IMR-90 (cell line): Measurements from ENCODE around the gene DCP2. TPM values are rescaled to one million over a fixed set of nuclear protein-coding genes. Genes with fewer than 3 reads are reported as not detected.

Experiments used
- ATAC-seq: fragments of 200-7000 bp; cut with Tn5 transposase; 2 replicates; pipeline ENCODE4 v1.9.1; 2020; ENCODE audit warnings: low read depth, mild to moderate bottlenecking, moderate library complexity
- BruUV-seq: library from RNA; stranded (reverse); fragments of 400-500 nt; replicated peaks from 2 replicates; lab custom pipeline; 2021; lab: Mats Ljungman, UMichigan
- CTCF ChIA-PET: fragments of 300-600 bp; formaldehyde crosslinking; extraction: SDS; loops from one replicate; lab custom pipeline; 2021; ENCODE audit warnings: antibody characterized with exemption; lab: Yijun Ruan, JAX
- POLR2A ChIA-PET: fragments of 300-600 bp; sonication (Branson Sonifier 250); formaldehyde crosslinking; loops from one replicate; lab custom pipeline; 2022; ENCODE audit warnings: antibody characterized with exemption; ENCODE audit not compliant: unreplicated experiment; lab: Charles Lee
- DNase-seq: peaks from one replicate; pipeline ENCODE4 v3.0.0; 2013
- H2AFZ ChIP-seq: replicated peaks from 2 replicates; pipeline ENCODE3; 2013; ENCODE audit warnings: low read length, mild to moderate bottlenecking; ENCODE audit not compliant: poor library complexity
- H2AK5ac ChIP-seq: 2 replicates; pipeline ENCODE4 v1.6.1; 2013; ENCODE audit warnings: low read depth, low read length, inconsistent platforms
- H2AK9ac ChIP-seq: replicated peaks from 2 replicates; pipeline ENCODE3; 2013; ENCODE audit warnings: mild to moderate bottlenecking, low read depth, low read length, moderate library complexity; ENCODE audit not compliant: poor library complexity
- H2BK120ac ChIP-seq: 2 replicates; pipeline ENCODE4 v1.6.1; 2013; ENCODE audit warnings: low read depth, low read length, inconsistent platforms
- H2BK15ac ChIP-seq: 3 replicates; pipeline ENCODE4 v1.6.1; 2013; ENCODE audit warnings: low read depth, low read length, inconsistent platforms
- H2BK20ac ChIP-seq: 2 replicates; pipeline ENCODE4 v1.6.1; 2013; ENCODE audit warnings: low read depth, mild to moderate bottlenecking, inconsistent platforms, low read length, moderate library complexity
- H2BK5ac ChIP-seq: 2 replicates; pipeline ENCODE4 v1.6.1; 2013; ENCODE audit warnings: mild to moderate bottlenecking, low read depth, low read length, inconsistent platforms; ENCODE audit not compliant: poor library complexity, severe bottlenecking
- H3K14ac ChIP-seq: replicated peaks from 2 replicates; pipeline ENCODE4 v1.6.1; 2013; ENCODE audit warnings: low read depth, low read length, inconsistent platforms
- H3K18ac ChIP-seq: 2 replicates; pipeline ENCODE4 v1.6.1; 2013; ENCODE audit warnings: low read depth, low read length, control low read depth
- H3K23ac ChIP-seq: 2 replicates; pipeline ENCODE4 v1.6.1; 2013; ENCODE audit warnings: low read depth, low read length, inconsistent platforms
- H3K27ac ChIP-seq: 2 replicates; pipeline ENCODE4 v1.5.1; 2013; ENCODE audit warnings: mild to moderate bottlenecking, control low read depth, low read length; ENCODE audit not compliant: insufficient read depth
- H3K27me3 ChIP-seq: 2 replicates; pipeline ENCODE4 v1.6.1; 2013; ENCODE audit warnings: low read length; ENCODE audit not compliant: control insufficient read depth, insufficient read depth
- H3K36me3 ChIP-seq: 2 replicates; pipeline ENCODE4 v1.6.1; 2013; ENCODE audit warnings: low read length, mixed read lengths; ENCODE audit not compliant: control insufficient read depth, insufficient read depth
- H3K4ac ChIP-seq: 2 replicates; pipeline ENCODE4 v1.6.1; 2013; ENCODE audit warnings: low read depth, low read length, inconsistent platforms
- H3K4me1 ChIP-seq: 2 replicates; pipeline ENCODE4 v1.6.1; 2013; ENCODE audit warnings: low read length, mixed read lengths; ENCODE audit not compliant: control insufficient read depth, insufficient read depth
- H3K4me2 ChIP-seq: 2 replicates; pipeline ENCODE4 v1.6.1; 2013; ENCODE audit warnings: low read depth, mild to moderate bottlenecking, control low read depth, low read length, moderate library complexity
- H3K4me3 ChIP-seq: 2 replicates; pipeline ENCODE4 v1.5.1; 2013; ENCODE audit warnings: low read depth, mild to moderate bottlenecking, control low read depth, low read length, moderate library complexity; ENCODE audit not compliant: insufficient read depth
- H3K56ac ChIP-seq: 2 replicates; pipeline ENCODE4 v1.6.1; 2013; ENCODE audit warnings: low read length, inconsistent platforms; ENCODE audit not compliant: insufficient read depth; ENCODE audit errors: extremely low read depth
- H3K79me1 ChIP-seq, 2 experiments: 2 replicates each; pipeline ENCODE4 v1.6.1; 2013; ENCODE audit warnings: low read length in 2 of 2, inconsistent platforms in 1 of 2, low read depth in 1 of 2
- H3K9ac ChIP-seq: 2 replicates; pipeline ENCODE4 v1.6.1; 2013; ENCODE audit warnings: low read depth, low read length, control low read depth
- H3K9me1 ChIP-seq: 2 replicates; pipeline ENCODE4 v1.6.1; 2013; ENCODE audit warnings: low read length, inconsistent platforms; ENCODE audit not compliant: insufficient read depth
- H3K9me3 ChIP-seq: 2 replicates; pipeline ENCODE4 v1.6.1; 2013; ENCODE audit warnings: low read length; ENCODE audit not compliant: control insufficient read depth, insufficient read depth
- H4K20me1 ChIP-seq: 2 replicates; pipeline ENCODE4 v1.6.1; 2013; ENCODE audit warnings: low read length, inconsistent platforms; ENCODE audit not compliant: insufficient read depth
- H4K5ac ChIP-seq: 2 replicates; pipeline ENCODE4 v1.6.1; 2013; ENCODE audit warnings: mild to moderate bottlenecking, low read depth, low read length, control low read depth
- H4K8ac ChIP-seq, 2 experiments: 2 replicates each; pipeline ENCODE4 v1.6.1; 2013; ENCODE audit warnings: low read depth in 2 of 2, low read length in 2 of 2, control low read depth in 1 of 2, inconsistent platforms in 1 of 2
- H4K91ac ChIP-seq: 2 replicates; pipeline ENCODE4 v1.6.1; 2013; ENCODE audit warnings: low read depth, low read length, inconsistent platforms; ENCODE audit not compliant: insufficient read depth
- BHLHE40 ChIP-seq: fragments of 150-350 bp; IDR thresholded peaks from 2 replicates; pipeline ENCODE4 v1.6.1; 2016; ENCODE audit warnings: mild to moderate bottlenecking, low read depth, low read length
- CEBPB ChIP-seq: IDR thresholded peaks from 2 replicates; pipeline ENCODE4 v1.6.1; 2012; ENCODE audit warnings: low read depth, low read length, improper control_type of control experiment
- CHD1 ChIP-seq: IDR thresholded peaks from 2 replicates; pipeline ENCODE4 v1.6.1; 2012; ENCODE audit warnings: low read depth, low read length, improper control_type of control experiment
- ELK1 ChIP-seq: fragments of 150-350 bp; IDR thresholded peaks from 2 replicates; pipeline ENCODE4 v1.6.1; 2016; ENCODE audit warnings: low read depth, mild to moderate bottlenecking, low read length, moderate library complexity, borderline replicate concordance
- FOS ChIP-seq: fragments of 150-350 bp; IDR thresholded peaks from 2 replicates; pipeline ENCODE4 v1.6.1; 2016; ENCODE audit warnings: low read depth, low read length
- MAFK ChIP-seq: IDR thresholded peaks from 2 replicates; pipeline ENCODE4 v1.6.1; 2012; ENCODE audit warnings: low read depth, low read length, improper control_type of control experiment
- MAZ ChIP-seq: IDR thresholded peaks from 2 replicates; pipeline ENCODE4 v1.6.1; 2012; ENCODE audit warnings: low read depth, mild to moderate bottlenecking, low read length, improper control_type of control experiment, moderate library complexity, borderline replicate concordance
- MXI1 ChIP-seq: IDR thresholded peaks from 2 replicates; pipeline ENCODE4 v1.6.1; 2012; ENCODE audit warnings: low read depth, mild to moderate bottlenecking, low read length, moderate library complexity, borderline replicate concordance
- POLR2A ChIP-seq: IDR thresholded peaks from 2 replicates; pipeline ENCODE4 v1.6.1; 2012; ENCODE audit warnings: mild to moderate bottlenecking, low read depth, low read length
- RAD21 ChIP-seq: IDR thresholded peaks from 2 replicates; pipeline ENCODE4 v1.6.1; 2012; ENCODE audit warnings: low read length, improper control_type of control experiment
- RFX5 ChIP-seq: IDR thresholded peaks from 2 replicates; pipeline ENCODE4 v1.8.0; 2012; ENCODE audit warnings: low read depth, mild to moderate bottlenecking, low read length, moderate library complexity
- SMC3 ChIP-seq: fragments of 150-350 bp; IDR thresholded peaks from 2 replicates; pipeline ENCODE4 v1.6.1; 2016; ENCODE audit warnings: low read depth, mild to moderate bottlenecking, antibody characterized with exemption, low read length, moderate library complexity
- WGBS, 2 experiments: methylation state at CpG; one replicate each; pipeline versions ENCODE4 v1.1.5 to v1.1.7; 2013; ENCODE audit warnings: missing lambda C conversion rate in 2 of 2; ENCODE audit not compliant: insufficient read length in 1 of 2; ENCODE audit errors: extremely low coverage in 2 of 2; 5-methylcytosine and 5-hydroxymethylcytosine counted together
- dilution Hi-C: fragments of 300-500 bp; cut with HindIII; formaldehyde crosslinking; loops from one replicate; pipeline ENCODE4 v1.14.3; 2018; ENCODE audit warnings: low sequenced_read_pairs; ENCODE audit not compliant: unreplicated experiment
- in situ Hi-C: fragments of 300-500 bp; cut with MboI; formaldehyde crosslinking; loops from 3 replicates; pipeline ENCODE4 v1.14.3; 2019; ENCODE audit warnings: low sequenced_read_pairs, inconsistent platforms, mixed read lengths
- intact Hi-C: fragments of 100-400 bp; cut with micrococcal nuclease; formaldehyde crosslinking; loops from 2 replicates; pipeline ENCODE4 v1.10.0; 2022
- polyA plus RNA-seq, 3 experiments: library from polyadenylated mRNA; depleted of rRNA; stranded (reverse); fragments of >200 nt; gene quantifications; 2 replicates each; pipeline ENCODE4 v1.2.3, GENCODE V29; 2012; ENCODE audit warnings: low replicate concordance in 1 of 3
- total RNA-seq: library from RNA; depleted of rRNA; stranded (reverse); fragments of >200 nt; gene quantifications from 2 replicates; pipeline ENCODE4 v1.2.3, GENCODE V29; 2012
- TF ChIP-seq, protein P1 (sequence below): conservative IDR thresholded peaks from 2 replicates; pipeline ENCODE4 v1.5.1; 2012; ENCODE audit warnings: mild to moderate bottlenecking, low read depth, low read length, improper control_type of control experiment
- TF ChIP-seq, protein P2 (sequence below): fragments of 150-350 bp; IDR thresholded peaks from 2 replicates; pipeline ENCODE4 v1.6.1; 2017; ENCODE audit warnings: mild to moderate bottlenecking, antibody characterized with exemption, low read length, low read depth

Gene DCP2
- total and polyA plus RNA-seq, 2 of the 4 experiments (the other 2 are of a cell fraction), result 6.9 to 18.6 TPM

- no peak overlapping the region for H2BK15ac ChIP-seq
- peaks cover 22% of the 10 kb centered on the region for H3K36me3 ChIP-seq
- intact Hi-C loops (no loop called here), in situ Hi-C loops (no loop called here), dilution Hi-C loops (no loop called here)
- no peaks in the 10 kb centered on the region for H4K20me1 ChIP-seq
- no peak overlapping the region for H2BK5ac ChIP-seq
- ChIA-PET CTCF (interaction anchor here (0.7 kb wide), 1 partner anchor 314 kb away, joined by 3 read pairs; no protein-coding TSS in a partner anchor), POLR2A (no interaction called here)
- WGBS, 2 experiments, result 100% methylated on average over 1 of the region's 2 CpGs; no CpG with 5 or more reads in 1 of the 2 experiments
- no peak overlapping the region for H3K4ac ChIP-seq
- no peak overlapping the region for H2BK20ac ChIP-seq
- H3K4me3 ChIP-seq, result no peak overlapping the region
- peaks cover 7% of the 10 kb centered on the region for H3K4me1 ChIP-seq
- H3K4me2 ChIP-seq, result no peak overlapping the region
- H4K5ac ChIP-seq, result no peak overlapping the region
- no peak overlapping the region for H2BK120ac ChIP-seq
- H3K9ac ChIP-seq, result no peak overlapping the region
- H3K27me3 ChIP-seq, result no peaks in the 10 kb centered on the region
- H2AFZ ChIP-seq, result no peak overlapping the region
- no peak overlapping the region for H3K27ac ChIP-seq
- TF ChIP-seq BHLHE40 (no peak), CHD1 (no peak), ELK1 (no peak), MAZ (no peak), MAFK (no peak), RAD21 (no peak), RFX5 (no peak), SMC3 (no peak), POLR2A (no peak), CEBPB (no peak), MXI1 (no peak), FOS (no peak)
- TF ChIP-seq, protein P1, sequence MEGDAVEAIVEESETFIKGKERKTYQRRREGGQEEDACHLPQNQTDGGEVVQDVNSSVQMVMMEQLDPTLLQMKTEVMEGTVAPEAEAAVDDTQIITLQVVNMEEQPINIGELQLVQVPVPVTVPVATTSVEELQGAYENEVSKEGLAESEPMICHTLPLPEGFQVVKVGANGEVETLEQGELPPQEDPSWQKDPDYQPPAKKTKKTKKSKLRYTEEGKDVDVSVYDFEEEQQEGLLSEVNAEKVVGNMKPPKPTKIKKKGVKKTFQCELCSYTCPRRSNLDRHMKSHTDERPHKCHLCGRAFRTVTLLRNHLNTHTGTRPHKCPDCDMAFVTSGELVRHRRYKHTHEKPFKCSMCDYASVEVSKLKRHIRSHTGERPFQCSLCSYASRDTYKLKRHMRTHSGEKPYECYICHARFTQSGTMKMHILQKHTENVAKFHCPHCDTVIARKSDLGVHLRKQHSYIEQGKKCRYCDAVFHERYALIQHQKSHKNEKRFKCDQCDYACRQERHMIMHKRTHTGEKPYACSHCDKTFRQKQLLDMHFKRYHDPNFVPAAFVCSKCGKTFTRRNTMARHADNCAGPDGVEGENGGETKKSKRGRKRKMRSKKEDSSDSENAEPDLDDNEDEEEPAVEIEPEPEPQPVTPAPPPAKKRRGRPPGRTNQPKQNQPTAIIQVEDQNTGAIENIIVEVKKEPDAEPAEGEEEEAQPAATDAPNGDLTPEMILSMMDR, result no peak
- TF ChIP-seq, protein P2, sequence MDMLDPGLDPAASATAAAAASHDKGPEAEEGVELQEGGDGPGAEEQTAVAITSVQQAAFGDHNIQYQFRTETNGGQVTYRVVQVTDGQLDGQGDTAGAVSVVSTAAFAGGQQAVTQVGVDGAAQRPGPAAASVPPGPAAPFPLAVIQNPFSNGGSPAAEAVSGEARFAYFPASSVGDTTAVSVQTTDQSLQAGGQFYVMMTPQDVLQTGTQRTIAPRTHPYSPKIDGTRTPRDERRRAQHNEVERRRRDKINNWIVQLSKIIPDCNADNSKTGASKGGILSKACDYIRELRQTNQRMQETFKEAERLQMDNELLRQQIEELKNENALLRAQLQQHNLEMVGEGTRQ, result no peak
- no peak overlapping the region for H3K23ac ChIP-seq
- H3K56ac ChIP-seq, result no peak overlapping the region
- no peak overlapping the region for H2AK5ac ChIP-seq
- DNase-seq, result peak; percentile 37
- H3K9me1 ChIP-seq, result peaks cover 11% of the 10 kb centered on the region
- no TSS peak for BruUV-seq
- H4K8ac ChIP-seq, result no peak overlapping the region
- H3K79me1 ChIP-seq, result peaks cover 19 to 31% of the 10 kb centered on the region in 2 experiments; a peak in 3 of 4 replicates
- no peak overlapping the region; the same call in 1 of the 2 replicates for H3K14ac ChIP-seq
- no peaks in the 10 kb centered on the region for H3K9me3 ChIP-seq
- no peak overlapping the region for H3K18ac ChIP-seq
- no peak overlapping the region for H4K91ac ChIP-seq
- no peak overlapping the region for H2AK9ac ChIP-seq
- ATAC-seq, result no peak
These were observed 46.1 kb downstream of the DCP2 start for GRCh38 chr5:113022661-113023060.
